Vagina (tissue), 2 donors: ENCODE data around the gene AVPR1B.

ENCODE experiments used
- CTCF ChIP-seq, 3 experiments: fragments of 450-650 bp in 2 of 3; fragments of 200-600 bp in 1 of 3; sonication (generic) in 1 of 3; IDR thresholded peaks; one replicate each; pipeline ENCODE4 v1.5.1; 2017 to 2019; ENCODE audit warnings: antibody characterized with exemption in 3 of 3, mild to moderate bottlenecking in 2 of 3, moderate library complexity in 2 of 3
- POLR2A ChIP-seq, 2 donors: fragments of 450-650 bp; IDR thresholded peaks; one replicate each; pipeline ENCODE4 v1.6.1; 2017; ENCODE audit warnings: antibody characterized with exemption in 2 of 2, mild to moderate bottlenecking in 2 of 2, moderate library complexity in 2 of 2

DNA sequence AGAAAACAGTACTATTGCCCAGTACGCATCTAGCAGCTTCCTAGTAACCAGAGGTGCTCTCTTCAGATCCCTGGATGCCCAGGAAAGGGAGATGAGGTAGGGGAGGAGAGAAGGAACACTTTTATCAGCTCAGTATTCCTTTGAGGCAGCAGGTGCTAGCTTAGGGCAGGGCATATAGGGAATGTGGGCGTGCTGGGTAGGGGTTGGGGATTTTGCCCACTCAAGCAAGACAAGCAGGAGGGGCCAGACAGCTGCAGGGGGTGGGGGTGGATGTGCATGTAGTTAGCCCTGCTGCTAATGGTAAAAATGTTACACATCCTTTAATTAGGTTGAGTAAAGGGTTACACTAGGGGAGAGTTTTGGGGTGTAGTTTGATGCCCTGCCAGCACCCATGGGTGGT is 18.1 kb upstream of the AVPR1B start:
- no peak for TF ChIP-seq CTCF (IDR thresholded peaks at IDR 0.05)
- no peak for TF ChIP-seq POLR2A (IDR thresholded peaks at IDR 0.05)
